Stimulated activated CD4-positive, alpha-beta T cell treated with anti-CD3 and anti-CD28 coated beads, Interleukin-12 subunit alpha, Interleukin-12 subunit beta, amount 100 ng/mL, for 4 hours (primary cell): ENCODE measurements around the gene ST3GAL3.

Experiments used
- DNase-seq: peaks from one replicate; pipeline ENCODE4 v3.0.0-alpha.2; 2020

The ST3GAL3 gene

GRCh38 chr1:43925846-43926245 lies 218.5 kb downstream of the ST3GAL3 start:
- no peak for DNase-seq

- DNase-seq: no peak
These were observed 223.0 kb downstream of the ST3GAL3 start for GRCh38 chr1:43930168-43930948.

- no peak for DNase-seq
These were observed 223.6 kb downstream of the ST3GAL3 start for GRCh38 chr1:43930949-43931275.

GRCh38 chr1:43931711-43932660 lies 224.7 kb downstream of the ST3GAL3 start:
- DNase-seq: no peak

- no peak for DNase-seq
These were observed 225.6 kb downstream of the ST3GAL3 start for GRCh38 chr1:43932786-43933385.

- no peak for DNase-seq
These were observed 226.2 kb downstream of the ST3GAL3 start, which contains the start of gene ARTN for GRCh38 chr1:43933386-43934100. Gene ARTN, plus strand, starts transcription at chr1:43933801. Its CDS starts 1,856 bp downstream, at chr1:43935657.

GRCh38 chr1:43934101-43934985 lies 227.0 kb downstream of the ST3GAL3 start:
- peak; percentile 50 for DNase-seq

GRCh38 chr1:43934986-43935324 lies 227.6 kb downstream of the ST3GAL3 start:
- DNase-seq: no peak

GRCh38 chr1:43935711-43936427 lies 228.5 kb downstream of the ST3GAL3 start:
- DNase-seq: no peak

- no peak for DNase-seq
These were observed 229.3 kb downstream of the ST3GAL3 start for GRCh38 chr1:43936431-43937151.

GRCh38 chr1:43937179-43937865 lies 230.0 kb downstream of the ST3GAL3 start:
- DNase-seq: no peak

- DNase-seq: no peak
These were observed 231.0 kb downstream of the ST3GAL3 start for GRCh38 chr1:43938383-43938782.

GRCh38 chr1:43938892-43939587 lies 231.7 kb downstream of the ST3GAL3 start:
- DNase-seq: no peak

GRCh38 chr1:43942411-43942810 lies 235.1 kb downstream of the ST3GAL3 start:
- DNase-seq: no peak

GRCh38 chr1:43944860-43945259 lies 237.5 kb downstream of the ST3GAL3 start:
- DNase-seq: no peak

- DNase-seq: no peak
These were observed 238.4 kb downstream of the ST3GAL3 start for GRCh38 chr1:43945674-43946235.

GRCh38 chr1:43946236-43947060 lies 239.1 kb downstream of the ST3GAL3 start, which contains the start of gene IPO13:
Gene IPO13, plus strand, starts transcription at chr1:43946950. Its CDS starts 651 bp downstream, at chr1:43947601.
- peak; percentile 93 for DNase-seq
